GM19397 (cell line): ENCODE measurements around the gene SYNE1.
"Not testable (repeated sequence)": the region's sequence is repeated elsewhere in the genome, so short reads cannot be mapped to it uniquely, and the experiment has no call there.

Experiments used
- ATAC-seq: cut with Tn5 transposase; IDR thresholded peaks from one replicate; pipeline ENCODE4 v1.9.1; 2021; ENCODE audit warnings: mild to moderate bottlenecking, moderate library complexity; ENCODE audit not compliant: unreplicated experiment

SYNE1 gene

GRCh38 chr6:152637296-152638047, at the start of gene SYNE1:
Gene SYNE1 (minus strand): TSS chr6:152637362. CDS start chr6:152628331, 9,031 bp downstream.
- ATAC-seq = no peak

- no peak for ATAC-seq
Measured at GRCh38 chr6:152685819-152686218, 48.7 kb upstream of the SYNE1 start.

- ATAC-seq = not testable (repeated sequence)
Measured at GRCh38 chr6:152682935-152683334, 45.8 kb upstream of the SYNE1 start.

- no peak for ATAC-seq
Measured at GRCh38 chr6:152682141-152682540, 45.0 kb upstream of the SYNE1 start.

GRCh38 chr6:152680879-152681517, 43.8 kb upstream of the SYNE1 start:
- no peak for ATAC-seq

GRCh38 chr6:152680151-152680550, 43.0 kb upstream of the SYNE1 start:
- ATAC-seq = no peak

- ATAC-seq = no peak
Measured at GRCh38 chr6:152673236-152673635, 36.1 kb upstream of the SYNE1 start.

- no peak for ATAC-seq
Measured at GRCh38 chr6:152671171-152671570, 34.0 kb upstream of the SYNE1 start.

- ATAC-seq = no peak
Measured at GRCh38 chr6:152669895-152670294, 32.7 kb upstream of the SYNE1 start.

- no peak for ATAC-seq
Measured at GRCh38 chr6:152661776-152662175, 24.6 kb upstream of the SYNE1 start.

GRCh38 chr6:152651986-152652385, 14.8 kb upstream of the SYNE1 start:
- no peak for ATAC-seq

- ATAC-seq = no peak
Measured at GRCh38 chr6:152648105-152648504, 10.9 kb upstream of the SYNE1 start.

- not testable (repeated sequence) for ATAC-seq
Measured at GRCh38 chr6:152646732-152647131, 9.6 kb upstream of the SYNE1 start.

GRCh38 chr6:152642578-152643375, 5.6 kb upstream of the SYNE1 start:
- ATAC-seq = peak; percentile 84

GRCh38 chr6:152636609-152637295, 410 bp downstream of the SYNE1 start:
- ATAC-seq = no peak

GRCh38 chr6:152636021-152636608, 1.0 kb downstream of the SYNE1 start:
- no peak for ATAC-seq

GRCh38 chr6:152634773-152635172, 2.4 kb downstream of the SYNE1 start:
- ATAC-seq = peak; percentile 37

GRCh38 chr6:152632121-152632782, 4.9 kb downstream of the SYNE1 start:
- ATAC-seq = no peak

- no peak for ATAC-seq
Measured at GRCh38 chr6:152631376-152631775, 5.8 kb downstream of the SYNE1 start.

- no peak for ATAC-seq
Measured at GRCh38 chr6:152630832-152631231, 6.3 kb downstream of the SYNE1 start.
